ENCODE measurements around the gene HMCN2.
"Not testable (repeated sequence)": the region's sequence is repeated elsewhere in the genome, so short reads cannot be mapped to it uniquely, and the experiment has no call there.

HMCN2 gene

GRCh38 chr9:130385257-130385656 lies 119.7 kb downstream of the HMCN2 start:
- DNase-seq (ENCODE audit: low read depth in 2 of 3, low spot score in 1 of 3), result no peak

GRCh38 chr9:130387398-130387797 lies 121.8 kb downstream of the HMCN2 start:
- no peak for DNase-seq (ENCODE audit: low read depth in 2 of 3, low spot score in 1 of 3)

- no peak for DNase-seq (ENCODE audit: low read depth in 2 of 3, low spot score in 1 of 3)
These were observed 122.3 kb downstream of the HMCN2 start for GRCh38 chr9:130387905-130388304.

GRCh38 chr9:130390390-130390789 lies 124.8 kb downstream of the HMCN2 start:
- no peak for DNase-seq (ENCODE audit: low read depth in 2 of 3, low spot score in 1 of 3)

- no peak for DNase-seq (ENCODE audit: low read depth in 2 of 3, low spot score in 1 of 3)
These were observed 125.4 kb downstream of the HMCN2 start for GRCh38 chr9:130390986-130391385.

- DNase-seq (ENCODE audit: low read depth in 2 of 3, low spot score in 1 of 3), result no peak
These were observed 126.3 kb downstream of the HMCN2 start for GRCh38 chr9:130391866-130392265.

GRCh38 chr9:130393681-130394071 lies 128.1 kb downstream of the HMCN2 start:
- DNase-seq (ENCODE audit: low read depth in 2 of 3, low spot score in 1 of 3), result no peak

GRCh38 chr9:130394320-130394719 lies 128.8 kb downstream of the HMCN2 start:
- DNase-seq (ENCODE audit: low read depth in 2 of 3, low spot score in 1 of 3), result no peak

- DNase-seq (ENCODE audit: low read depth in 2 of 3, low spot score in 1 of 3), result no peak
These were observed 129.4 kb downstream of the HMCN2 start for GRCh38 chr9:130394814-130395470.

GRCh38 chr9:130395810-130396435 lies 130.4 kb downstream of the HMCN2 start:
- no peak for DNase-seq (ENCODE audit: low read depth in 2 of 3, low spot score in 1 of 3)

GRCh38 chr9:130396581-130396980 lies 131.0 kb downstream of the HMCN2 start:
- no peak for DNase-seq (ENCODE audit: low read depth in 2 of 3, low spot score in 1 of 3)

- no peak for DNase-seq (ENCODE audit: low read depth in 2 of 3, low spot score in 1 of 3)
These were observed 133.1 kb downstream of the HMCN2 start for GRCh38 chr9:130398487-130399240.

GRCh38 chr9:130399768-130400167 lies 134.2 kb downstream of the HMCN2 start:
- DNase-seq (ENCODE audit: low read depth in 2 of 3, low spot score in 1 of 3), result no peak

- DNase-seq (ENCODE audit: low read depth in 2 of 3, low spot score in 1 of 3), result no peak
These were observed 135.3 kb downstream of the HMCN2 start for GRCh38 chr9:130400870-130401269.

- not testable (repeated sequence) for DNase-seq (ENCODE audit: low read depth in 2 of 3, low spot score in 1 of 3)
These were observed 136.2 kb downstream of the HMCN2 start for GRCh38 chr9:130401742-130402141.

GRCh38 chr9:130402243-130402642 lies 136.7 kb downstream of the HMCN2 start:
- no peak for DNase-seq (ENCODE audit: low read depth in 2 of 3, low spot score in 1 of 3)

- DNase-seq (ENCODE audit: low read depth in 2 of 3, low spot score in 1 of 3), result no peak
These were observed 137.3 kb downstream of the HMCN2 start for GRCh38 chr9:130402645-130403440.

GRCh38 chr9:130405657-130406257 lies 140.2 kb downstream of the HMCN2 start:
- DNase-seq (ENCODE audit: low read depth in 2 of 3, low spot score in 1 of 3), result no peak

- no peak for DNase-seq (ENCODE audit: low read depth in 2 of 3, low spot score in 1 of 3)
These were observed 140.8 kb downstream of the HMCN2 start for GRCh38 chr9:130406278-130406895.

- no peak for DNase-seq (ENCODE audit: low read depth in 2 of 3, low spot score in 1 of 3)
These were observed 142.5 kb downstream of the HMCN2 start for GRCh38 chr9:130407916-130408663.

All from stimulated activated CD4-positive, alpha-beta T cell treated with anti-CD3 and anti-CD28 coated beads, Interleukin-12 subunit alpha, Interleukin-12 subunit beta, amount 100 ng/mL, for 48 hours (primary cell).